OCI-LY1 (cell line): ENCODE data around the gene ELAC2.
"Not testable (repeated sequence)": the region's sequence is repeated elsewhere in the genome, so short reads cannot be mapped to it uniquely, and the experiment has no call there.

Experiments used
- H2AFZ ChIP-seq: fragments of 200-600 bp; sonication (generic), shearing (Covaris generic); 2 replicates; pipeline ENCODE4 v1.6.0; 2014; ENCODE audit warnings: antibody characterized with exemption, mild to moderate bottlenecking, low read length
- H3F3A ChIP-seq: fragments of 200-600 bp; sonication (generic), shearing (Covaris generic); 2 replicates; pipeline ENCODE4 v1.6.0; 2014; ENCODE audit warnings: mild to moderate bottlenecking, antibody characterized with exemption, low read length, moderate library complexity; ENCODE audit not compliant: insufficient read depth
- H3K27ac ChIP-seq: fragments of 200-600 bp; sonication (generic); 2 replicates; pipeline ENCODE4 v1.5.1; 2014; ENCODE audit warnings: low read length, mixed run types, mild to moderate bottlenecking, low read depth; ENCODE audit not compliant: poor library complexity, severe bottlenecking
- H3K27me3 ChIP-seq: fragments of 200-600 bp; sonication (generic); 2 replicates; pipeline ENCODE4 v1.6.0; 2014; ENCODE audit warnings: antibody characterized with exemption, mild to moderate bottlenecking, low read length, moderate library complexity; ENCODE audit not compliant: insufficient read depth
- H3K36me3 ChIP-seq: fragments of 200-600 bp; sonication (generic); 2 replicates; pipeline ENCODE4 v1.6.1; 2014; ENCODE audit warnings: mild to moderate bottlenecking, antibody characterized with exemption, low read length, moderate library complexity, mixed read lengths; ENCODE audit not compliant: insufficient read depth
- H3K4me1 ChIP-seq: fragments of 200-600 bp; sonication (generic); 2 replicates; pipeline ENCODE4 v1.5.1; 2014; ENCODE audit warnings: mild to moderate bottlenecking, low read length, moderate library complexity; ENCODE audit not compliant: insufficient read depth, severe bottlenecking
- H3K4me2 ChIP-seq: fragments of 200-600 bp; sonication (generic), shearing (Covaris generic); 2 replicates; pipeline ENCODE4 v1.6.1; 2014; ENCODE audit warnings: low read length
- H3K4me3 ChIP-seq: fragments of 200-600 bp; sonication (generic); 2 replicates; pipeline ENCODE4 v1.5.1; 2014; ENCODE audit warnings: low read length, low read depth, mild to moderate bottlenecking, mixed read lengths; ENCODE audit not compliant: poor library complexity, severe bottlenecking
- H3K79me2 ChIP-seq: fragments of 200-600 bp; shearing (Covaris generic); 2 replicates; pipeline ENCODE4 v1.6.1; 2016; ENCODE audit warnings: mixed run types, low read length, mixed read lengths; ENCODE audit not compliant: insufficient read depth
- H3K9ac ChIP-seq: fragments of 200-600 bp; sonication (generic), shearing (Covaris generic); 2 replicates; pipeline ENCODE4 v1.6.1; 2014; ENCODE audit warnings: mild to moderate bottlenecking, low read length, mixed read lengths
- H3K9me2 ChIP-seq: fragments of 200-600 bp; sonication (generic), shearing (Covaris generic); 2 replicates; pipeline ENCODE4 v1.6.1; 2014; ENCODE audit warnings: low read depth, mild to moderate bottlenecking, low read length, mixed read lengths
- H3K9me3 ChIP-seq: fragments of 200-600 bp; shearing (Covaris generic); 2 replicates; pipeline ENCODE4 v1.6.1; 2014; ENCODE audit warnings: low read length, mixed read lengths
- H4K20me1 ChIP-seq: fragments of 200-600 bp; sonication (generic), shearing (Covaris generic); 2 replicates; pipeline ENCODE4 v1.6.0; 2016; ENCODE audit warnings: mild to moderate bottlenecking, low read length; ENCODE audit not compliant: insufficient read depth
- CTCF ChIP-seq: fragments of 200-600 bp; sonication (generic), shearing (Covaris generic); IDR thresholded peaks from 2 replicates; pipeline ENCODE4 v1.5.1; 2017; ENCODE audit warnings: mild to moderate bottlenecking, antibody characterized with exemption, low read length, moderate library complexity, mixed read lengths
- EZH2 ChIP-seq: fragments of 200-600 bp; sonication (generic), shearing (Covaris generic); IDR thresholded peaks from 2 replicates; pipeline ENCODE4 v1.8.0; 2017; ENCODE audit warnings: borderline replicate concordance, mixed run types, mild to moderate bottlenecking, antibody characterized with exemption, low read length, moderate library complexity, mixed read lengths

Gene ELAC2

GRCh38 chr17:12982224-12982623 is 35.6 kb downstream of the ELAC2 start:
- no peak overlapping the region for H3K4me2 ChIP-seq
- no peak overlapping the region for H2AFZ ChIP-seq
- H3K27me3 ChIP-seq: no peaks in the 10 kb centered on the region
- no peaks in the 10 kb centered on the region for H3K4me1 ChIP-seq
- H3F3A ChIP-seq: no peaks in the 10 kb centered on the region
- no peak overlapping the region for H3K27ac ChIP-seq
- H3K9me3 ChIP-seq: no peaks in the 10 kb centered on the region
- TF ChIP-seq EZH2 (no peak), CTCF (no peak)
- no peaks in the 10 kb centered on the region for H4K20me1 ChIP-seq
- no peak overlapping the region for H3K4me3 ChIP-seq
- no peaks in the 10 kb centered on the region for H3K36me3 ChIP-seq
- H3K79me2 ChIP-seq: no peaks in the 10 kb centered on the region
- no peak overlapping the region for H3K9ac ChIP-seq
- H3K9me2 ChIP-seq: no peaks in the 10 kb centered on the region

- H3K9me2 ChIP-seq: no peaks in the 10 kb centered on the region
- no peak overlapping the region for H3K9ac ChIP-seq
- no peaks in the 10 kb centered on the region for H3K79me2 ChIP-seq
- H3K27ac ChIP-seq: no peak overlapping the region
- H2AFZ ChIP-seq: no peak overlapping the region
- no peak overlapping the region for H3K4me3 ChIP-seq
- H3K4me1 ChIP-seq: no peaks in the 10 kb centered on the region
- no peaks in the 10 kb centered on the region for H3K9me3 ChIP-seq
- no peak overlapping the region for H3K4me2 ChIP-seq
- H4K20me1 ChIP-seq: no peaks in the 10 kb centered on the region
- H3K36me3 ChIP-seq: no peaks in the 10 kb centered on the region
- H3K27me3 ChIP-seq: no peaks in the 10 kb centered on the region
- H3F3A ChIP-seq: no peaks in the 10 kb centered on the region
- TF ChIP-seq EZH2 (no peak), CTCF (no peak)
Observed at GRCh38 chr17:12979826-12980500, 37.9 kb downstream of the ELAC2 start.

GRCh38 chr17:12979246-12979645 is 38.6 kb downstream of the ELAC2 start:
- TF ChIP-seq EZH2: no peak
- TF ChIP-seq CTCF: no peak
- Histone ChIP-seq H3F3A (no peaks in the 10 kb centered on the region), H3K9me3 (no peaks in the 10 kb centered on the region), H3K4me1 (no peaks in the 10 kb centered on the region), H3K79me2 (no peaks in the 10 kb centered on the region), H4K20me1 (no peaks in the 10 kb centered on the region), H3K27ac (no peak overlapping the region), H3K4me3 (no peak overlapping the region), H3K9me2 (no peaks in the 10 kb centered on the region), H3K9ac (no peak overlapping the region), H3K27me3 (no peaks in the 10 kb centered on the region), H3K36me3 (no peaks in the 10 kb centered on the region), H3K4me2 (no peak overlapping the region), H2AFZ (no peak overlapping the region)

- H3K36me3 ChIP-seq, H3K79me2 ChIP-seq, H3K9me2 ChIP-seq, H3K9me3 ChIP-seq, H3K27me3 ChIP-seq, H3K4me3 ChIP-seq, H3K27ac ChIP-seq, H3F3A ChIP-seq, H4K20me1 ChIP-seq, H2AFZ ChIP-seq, H3K9ac ChIP-seq, H3K4me2 ChIP-seq, H3K4me1 ChIP-seq: not testable (repeated sequence)
Observed at GRCh38 chr17:12978787-12979186, 39.0 kb downstream of the ELAC2 start.
